GM15510 (cell line): Measurements from ENCODE around the gene GZMM.

ENCODE experiments used
- POLR2A ChIP-seq: IDR thresholded peaks from 3 replicates; pipeline ENCODE4 v1.6.1; 2011; ENCODE audit warnings: borderline replicate concordance; ENCODE audit not compliant: insufficient read length; ENCODE audit errors: extremely low read depth

GZMM gene

DNA sequence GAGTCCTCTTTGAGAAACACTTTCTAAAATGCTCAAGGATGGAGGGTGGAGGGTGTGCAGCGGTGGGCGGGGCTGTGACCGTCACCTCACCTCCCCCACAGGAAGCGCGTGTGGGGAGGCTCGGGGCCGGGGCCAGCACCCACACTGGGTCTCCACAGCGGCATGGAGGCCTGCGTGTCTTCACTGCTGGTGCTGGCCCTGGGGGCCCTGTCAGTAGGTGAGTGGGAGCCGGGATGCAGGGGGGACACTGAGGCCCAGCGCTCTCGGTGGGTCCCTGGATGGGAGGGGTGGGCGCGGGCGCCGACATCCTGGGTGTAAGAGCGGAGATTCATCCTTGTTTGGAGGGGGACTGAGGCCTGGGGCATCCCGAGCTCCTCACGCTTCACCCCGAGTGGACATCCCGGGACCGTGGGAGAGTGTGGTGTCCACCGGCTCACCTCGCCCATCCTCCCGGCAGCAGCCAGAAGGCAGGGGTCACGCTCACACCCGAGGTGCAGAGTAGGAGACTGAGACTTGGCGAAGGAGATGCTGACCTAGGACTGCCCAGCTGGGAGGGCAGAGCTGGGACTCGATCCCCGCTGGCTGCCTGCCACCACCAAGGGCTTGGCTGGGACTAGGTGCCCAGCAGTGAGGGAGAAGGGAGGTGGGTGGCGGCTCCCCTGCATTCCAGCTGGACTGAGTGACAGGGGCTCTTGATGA is at the start of gene GZMM:
GZMM (plus strand) TSS at position 144 of the 699 bp plus-strand sequence; CDS start at position 163, 19 bp downstream.
- no peak for TF ChIP-seq POLR2A

DNA sequence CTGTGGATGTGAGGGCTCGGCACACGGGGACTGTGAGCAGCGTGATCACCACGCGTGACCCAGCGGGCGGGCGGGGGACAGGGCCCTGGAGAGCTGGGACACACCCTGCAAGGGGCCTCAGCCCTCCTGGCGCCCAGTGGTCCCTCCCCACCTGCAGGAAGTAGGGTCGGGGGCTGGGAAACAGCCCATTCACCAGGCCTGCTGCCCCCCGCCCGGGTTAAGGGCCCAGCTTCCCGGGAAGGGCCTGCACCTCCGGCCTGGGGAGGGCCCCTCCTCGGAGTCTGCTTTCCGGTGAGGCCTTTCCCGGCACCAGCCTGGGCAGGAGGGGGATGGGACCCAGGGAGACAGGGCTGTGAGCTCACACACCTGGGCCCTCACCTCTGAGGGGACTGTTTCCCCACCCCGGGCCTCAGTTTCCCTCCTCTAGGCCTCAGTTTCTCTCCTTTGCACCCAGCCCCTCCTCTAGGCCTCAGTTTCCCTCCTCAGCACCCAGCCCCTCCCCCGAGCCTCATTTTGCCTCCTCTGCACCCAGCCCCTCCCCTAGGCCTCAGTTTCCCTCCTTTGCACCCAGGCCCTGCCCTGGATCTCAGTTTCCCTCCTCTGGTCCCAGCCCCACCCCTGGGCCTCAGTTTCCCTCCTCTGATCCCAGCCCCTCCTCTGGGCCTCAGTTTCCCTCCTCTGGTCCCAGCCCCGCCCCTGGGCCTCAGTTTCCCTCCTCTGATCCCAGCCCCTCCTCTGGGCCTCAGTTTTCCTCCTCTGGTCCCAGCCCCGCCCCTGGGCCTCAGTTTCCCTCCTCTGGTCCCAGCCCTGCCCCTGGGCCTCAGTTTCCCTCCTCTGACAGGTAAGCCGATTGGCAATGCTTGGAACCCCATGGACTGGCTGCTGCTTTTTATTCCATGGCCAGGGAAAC is 49.4 kb upstream of the GZMM start:
- no peak for TF ChIP-seq POLR2A

DNA sequence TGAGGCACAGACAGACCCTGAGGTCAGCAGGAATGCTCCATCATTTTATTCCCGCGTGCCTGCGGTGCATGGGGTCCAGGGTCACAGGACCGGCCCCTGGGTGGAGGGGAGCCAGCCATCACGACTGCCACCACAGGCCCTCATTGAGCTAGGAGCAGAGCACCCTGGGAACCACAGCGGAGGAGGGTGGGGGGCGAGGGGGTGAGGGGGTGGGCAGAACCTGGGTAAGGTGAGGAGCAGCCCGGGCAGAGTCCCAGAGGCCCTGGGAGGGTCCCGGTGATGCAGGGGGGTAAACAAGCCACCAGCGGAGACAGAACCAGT is 48.8 kb upstream of the GZMM start:
- no peak for TF ChIP-seq POLR2A

GRCh38 chr19:495402-496111 is 48.3 kb upstream of the GZMM start:
- no peak for TF ChIP-seq POLR2A

- no peak for TF ChIP-seq POLR2A
These were observed 47.7 kb upstream of the GZMM start, which contains the start of gene MADCAM1 for GRCh38 chr19:496112-496665. Gene MADCAM1, plus strand, starts transcription at chr19:496486. Its CDS starts 14 bp downstream, at chr19:496500.

DNA sequence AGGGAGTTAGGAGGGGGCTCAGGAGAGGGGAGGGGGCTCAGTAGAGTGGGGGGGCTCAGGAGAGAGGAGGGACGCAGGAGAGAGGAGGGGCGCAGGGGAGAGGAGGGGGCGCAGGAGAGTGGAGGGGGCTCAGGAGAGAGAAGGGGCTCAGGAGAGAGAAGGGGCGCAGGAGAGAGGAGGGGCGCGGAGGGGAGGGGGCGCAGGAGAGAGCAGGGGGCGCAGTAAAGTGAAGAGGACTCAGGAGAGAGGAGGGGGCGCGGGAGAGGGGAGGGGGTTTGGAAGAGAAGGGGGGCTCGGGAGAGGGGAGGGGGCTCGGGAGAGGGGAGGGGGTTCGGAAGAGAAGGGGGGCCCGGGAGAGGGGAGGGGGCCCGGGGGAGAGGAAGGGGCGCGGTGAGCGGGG is 46.9 kb upstream of the GZMM start:
- TF ChIP-seq POLR2A = no peak

DNA sequence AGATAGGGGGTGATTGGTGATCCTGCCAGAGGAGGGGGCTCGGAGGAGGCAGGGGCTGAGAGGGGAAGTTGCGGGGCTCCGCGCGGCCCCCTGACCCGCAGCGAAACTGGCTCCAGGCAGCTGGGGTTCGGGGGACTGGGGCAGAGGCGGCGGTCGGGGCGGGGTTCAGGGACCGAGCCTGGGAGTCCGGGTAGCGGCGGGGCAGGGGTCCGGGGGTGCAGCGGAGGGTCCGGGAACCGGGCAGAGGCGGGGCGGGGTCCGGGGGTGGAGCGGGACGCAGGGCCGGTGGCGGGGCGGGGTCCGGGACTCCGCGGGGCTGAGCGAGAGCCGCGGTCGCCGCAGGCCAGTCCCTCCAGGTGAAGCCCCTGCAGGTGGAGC is 46.4 kb upstream of the GZMM start:
- no peak for TF ChIP-seq POLR2A

- TF ChIP-seq POLR2A = no peak
These were observed 45.9 kb upstream of the GZMM start for GRCh38 chr19:497869-498510.

DNA sequence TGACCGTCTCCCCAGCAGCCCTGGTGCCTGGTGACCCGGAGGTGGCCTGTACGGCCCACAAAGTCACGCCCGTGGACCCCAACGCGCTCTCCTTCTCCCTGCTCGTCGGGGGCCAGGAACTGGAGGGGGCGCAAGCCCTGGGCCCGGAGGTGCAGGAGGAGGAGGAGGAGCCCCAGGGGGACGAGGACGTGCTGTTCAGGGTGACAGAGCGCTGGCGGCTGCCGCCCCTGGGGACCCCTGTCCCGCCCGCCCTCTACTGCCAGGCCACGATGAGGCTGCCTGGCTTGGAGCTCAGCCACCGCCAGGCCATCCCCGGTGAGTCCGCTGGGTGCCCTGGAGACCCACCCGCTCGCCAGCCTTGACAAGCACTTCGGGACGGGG is 45.4 kb upstream of the GZMM start:
- TF ChIP-seq POLR2A = no peak

GRCh38 chr19:498977-499623 is 44.8 kb upstream of the GZMM start:
- TF ChIP-seq POLR2A = no peak

DNA sequence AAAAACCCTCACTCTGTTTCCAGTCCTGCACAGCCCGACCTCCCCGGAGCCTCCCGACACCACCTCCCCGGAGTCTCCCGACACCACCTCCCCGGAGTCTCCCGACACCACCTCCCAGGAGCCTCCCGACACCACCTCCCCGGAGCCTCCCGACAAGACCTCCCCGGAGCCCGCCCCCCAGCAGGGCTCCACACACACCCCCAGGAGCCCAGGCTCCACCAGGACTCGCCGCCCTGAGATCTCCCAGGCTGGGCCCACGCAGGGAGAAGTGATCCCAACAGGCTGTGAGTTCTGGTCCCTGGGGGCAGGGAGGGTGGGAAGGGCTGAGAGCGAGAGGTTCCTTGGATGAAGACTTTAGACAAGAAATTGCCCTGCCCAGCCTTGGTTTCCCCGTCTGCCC is 42.2 kb upstream of the GZMM start:
- no peak for TF ChIP-seq POLR2A

GRCh38 chr19:504616-505015 is 39.2 kb upstream of the GZMM start:
- TF ChIP-seq POLR2A = no peak

DNA sequence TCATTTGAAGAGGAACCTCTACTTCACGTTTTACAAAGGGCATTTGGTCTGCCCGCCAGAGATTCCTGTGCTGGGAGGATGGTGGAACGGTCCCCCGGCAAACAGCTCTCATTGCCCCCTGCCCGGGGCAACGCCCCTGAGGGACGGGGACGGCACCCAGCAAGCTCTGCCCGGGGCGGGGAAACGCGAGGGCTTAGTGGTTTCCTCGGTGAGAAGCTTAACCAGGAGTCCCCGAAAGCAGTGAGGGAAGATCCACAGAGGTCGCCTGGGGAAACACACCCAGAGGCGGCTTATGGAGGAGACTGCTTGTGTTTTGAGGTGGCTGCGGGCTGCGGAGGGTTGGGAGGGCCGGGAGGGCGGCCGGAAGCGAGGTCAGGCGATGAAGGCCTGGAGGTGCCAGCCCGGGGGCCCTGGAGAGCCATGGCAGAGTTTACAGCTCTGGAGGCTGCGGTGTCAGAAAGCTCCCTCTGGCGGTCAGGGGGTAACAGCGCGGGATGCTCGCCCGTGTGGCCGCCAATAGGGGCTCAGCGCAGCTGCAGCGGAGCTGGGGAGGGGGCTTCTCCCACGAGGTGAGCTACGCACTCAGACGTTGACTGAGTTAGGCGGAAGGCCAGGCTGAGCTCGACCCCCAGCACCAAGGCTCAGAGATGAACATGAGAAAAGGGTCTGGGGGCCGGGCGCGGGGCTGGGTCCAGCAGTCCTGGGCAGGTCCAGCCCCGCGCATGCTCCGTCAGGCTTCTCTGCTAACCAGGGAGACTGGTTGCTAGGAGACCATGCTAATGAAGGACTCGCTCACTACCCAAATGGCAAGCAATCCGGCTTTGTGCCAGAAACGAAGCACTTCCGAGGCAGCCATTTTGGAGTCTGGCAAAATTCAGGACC is 37.2 kb upstream of the GZMM start:
- TF ChIP-seq POLR2A = peak; percentile 48
